ENCODE results near the gene ARHGAP29.

ARHGAP29 gene

GRCh38 chr1:94282143-94282711 is 44.8 kb upstream of the ARHGAP29 start:
- no peak overlapping the region for H3K4me3 ChIP-seq (ENCODE audit: low read depth, low read length)
- no peak for TF ChIP-seq CTCF (IDR thresholded peaks at IDR 0.05; ENCODE audit: insufficient read depth, low read depth, low read length, missing control alignments)
- DNase-seq (ENCODE audit: low read depth) = no peak

GRCh38 chr1:94281361-94282142 is 44.2 kb upstream of the ARHGAP29 start:
- H3K4me3 ChIP-seq (ENCODE audit: low read depth, low read length) = no peak overlapping the region
- no peak for TF ChIP-seq CTCF (IDR thresholded peaks at IDR 0.05; ENCODE audit: insufficient read depth, low read depth, low read length, missing control alignments)
- no peak for DNase-seq (ENCODE audit: low read depth)

GRCh38 chr1:94280541-94280940 is 43.2 kb upstream of the ARHGAP29 start:
- TF ChIP-seq CTCF (IDR thresholded peaks at IDR 0.05; ENCODE audit: insufficient read depth, low read depth, low read length, missing control alignments) = no peak
- DNase-seq (ENCODE audit: low read depth) = no peak
- no peak overlapping the region for H3K4me3 ChIP-seq (ENCODE audit: low read depth, low read length)

GRCh38 chr1:94279462-94279861 is 42.1 kb upstream of the ARHGAP29 start:
- no peak overlapping the region for H3K4me3 ChIP-seq (ENCODE audit: low read depth, low read length)
- TF ChIP-seq CTCF (IDR thresholded peaks at IDR 0.05; ENCODE audit: insufficient read depth, low read depth, low read length, missing control alignments) = no peak
- DNase-seq (ENCODE audit: low read depth) = no peak

- no peak for DNase-seq (ENCODE audit: low read depth)
- TF ChIP-seq CTCF (IDR thresholded peaks at IDR 0.05; ENCODE audit: insufficient read depth, low read depth, low read length, missing control alignments) = no peak
- H3K4me3 ChIP-seq (ENCODE audit: low read depth, low read length) = no peak overlapping the region
These were observed 41.7 kb upstream of the ARHGAP29 start for GRCh38 chr1:94279038-94279437.

GRCh38 chr1:94276988-94277434 is 39.6 kb upstream of the ARHGAP29 start:
- no peak for DNase-seq (ENCODE audit: low read depth)
- H3K4me3 ChIP-seq (ENCODE audit: low read depth, low read length) = no peak overlapping the region
- no peak for TF ChIP-seq CTCF (IDR thresholded peaks at IDR 0.05; ENCODE audit: insufficient read depth, low read depth, low read length, missing control alignments)
